Measurements from ENCODE around the gene TNFRSF12A.

- no peak for TF ChIP-seq CTCF (IDR thresholded peaks at IDR 0.05)
- TF ChIP-seq POLR2A (IDR thresholded peaks at IDR 0.05), result no peak
These were observed 10.3 kb downstream of the TNFRSF12A start for GRCh38 chr16:3030222-3031212.
